ENCODE results near the gene OR10H3.
"Not testable (repeated sequence)": the region's sequence is repeated elsewhere in the genome, so short reads cannot be mapped to it uniquely, and the experiment has no call there.

The OR10H3 gene, protein sequence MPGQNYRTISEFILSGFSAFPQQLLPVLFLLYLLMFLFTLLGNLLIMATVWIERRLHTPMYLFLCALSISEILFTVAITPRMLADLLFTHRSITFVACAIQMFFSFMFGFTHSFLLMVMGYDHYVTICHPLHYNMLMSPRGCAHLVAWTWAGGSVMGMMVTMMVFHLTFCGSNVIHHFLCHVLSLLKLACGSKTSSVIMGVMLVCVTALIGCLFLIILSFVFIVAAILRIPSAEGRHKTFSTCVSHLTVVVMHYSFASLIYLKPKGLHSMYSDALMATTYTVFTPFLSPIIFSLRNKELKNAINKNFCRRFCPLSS

DNA sequence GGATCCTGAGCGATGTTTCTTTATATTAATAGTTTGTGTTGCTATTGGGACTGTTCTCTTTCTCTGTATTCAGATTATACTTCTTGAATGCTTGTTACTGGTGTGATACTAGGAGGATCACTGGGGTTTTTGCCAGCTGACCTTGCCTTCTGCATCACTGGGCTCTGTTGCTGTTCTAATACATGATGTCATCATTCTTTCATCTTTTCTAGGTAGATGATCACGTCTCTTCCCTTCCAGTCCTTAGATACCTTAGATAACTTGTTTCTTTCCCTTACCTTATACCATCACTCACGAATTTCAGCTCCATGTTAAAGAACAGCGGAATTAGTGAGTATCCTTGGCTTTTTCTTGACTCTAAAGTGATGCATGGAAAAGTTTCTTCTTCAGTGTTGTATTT is at the start of gene OR10H3:
OR10H3 (plus strand) TSS at position 264 of the 400 bp plus-strand sequence. CDS start 3,408 bp downstream, outside the sequence.
- no peak for DNase-seq

DNA sequence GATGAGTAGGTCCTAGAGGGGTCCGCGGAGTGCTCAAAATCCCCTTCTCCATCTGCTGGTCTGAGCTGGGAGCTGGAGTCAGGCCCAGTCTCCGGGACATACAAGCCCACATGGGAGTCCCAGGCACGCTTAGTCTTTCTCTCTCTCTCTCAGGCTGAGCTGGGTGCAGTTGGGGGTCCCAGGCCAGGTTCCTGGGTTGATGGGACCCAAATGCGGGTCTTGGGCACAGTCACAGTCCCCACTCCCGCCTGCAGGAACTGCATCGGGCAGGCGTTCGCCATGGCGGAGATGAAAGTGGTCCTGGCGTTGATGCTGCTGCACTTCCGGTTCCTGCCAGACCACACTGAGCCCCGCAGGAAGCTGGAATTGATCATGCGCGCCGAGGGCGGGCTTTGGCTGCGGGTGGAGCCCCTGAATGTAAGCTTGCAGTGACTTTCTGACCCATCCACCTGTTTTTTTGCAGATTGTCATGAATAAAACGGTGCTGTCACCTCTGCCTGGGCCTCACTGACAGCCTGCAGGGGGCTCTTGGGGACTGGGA is 41.1 kb upstream of the OR10H3 start:
- DNase-seq: no peak

DNA sequence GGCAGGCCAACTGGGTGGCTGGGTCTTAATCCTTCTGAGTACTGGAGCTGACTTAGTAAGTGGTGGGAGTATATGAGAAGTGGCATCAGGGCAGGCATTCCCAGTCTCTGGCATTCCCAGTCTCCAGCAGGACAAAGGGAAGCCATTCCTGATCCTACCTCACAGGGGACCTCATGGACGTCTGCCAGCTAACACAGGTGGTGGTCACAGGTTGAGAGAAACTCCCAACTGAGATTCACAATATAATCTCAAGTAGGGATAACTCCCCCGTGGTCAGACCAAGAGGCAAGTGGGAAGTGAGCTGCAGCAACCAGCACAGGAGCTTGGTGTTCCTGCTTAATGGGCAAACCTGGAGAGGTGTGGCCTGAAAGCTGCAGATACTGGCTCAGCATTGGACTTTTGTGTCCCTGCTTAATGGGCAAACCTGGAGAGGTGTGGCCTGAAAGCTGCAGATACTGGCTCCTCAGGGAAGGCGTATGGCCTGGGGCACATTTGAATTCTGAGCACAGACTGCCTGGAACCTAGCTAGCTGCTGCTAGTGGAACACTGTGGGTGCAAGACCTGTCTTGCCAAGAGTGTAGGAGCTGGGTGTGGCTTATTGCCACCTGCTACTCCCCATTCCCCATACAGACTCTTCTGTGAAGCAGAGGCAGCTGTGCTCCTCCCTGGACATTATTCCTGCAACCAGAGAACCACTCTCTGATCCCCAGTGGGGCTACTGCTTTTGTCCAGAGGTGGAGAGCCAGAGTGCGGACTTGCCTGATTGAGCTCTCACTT is 35.8 kb upstream of the OR10H3 start:
- no peak for DNase-seq

DNA sequence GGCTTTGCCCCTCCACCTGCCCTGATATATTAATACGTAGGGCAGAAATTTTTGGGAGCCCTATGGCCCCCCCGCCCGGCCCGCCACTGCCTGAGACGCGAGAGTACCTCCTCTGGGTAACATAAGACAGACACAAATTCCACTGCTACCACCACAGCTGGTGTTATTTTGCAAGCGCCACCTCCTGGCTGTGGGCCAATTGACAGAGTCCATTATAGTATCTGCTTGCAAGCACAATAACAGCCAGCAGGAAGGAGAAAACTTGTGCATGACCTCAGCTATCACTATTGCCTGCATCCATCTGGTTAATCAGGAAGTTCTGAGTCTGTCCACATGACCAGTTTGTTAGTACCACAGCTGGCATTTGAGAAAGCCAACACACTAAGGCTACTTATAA is 35.3 kb upstream of the OR10H3 start:
- DNase-seq: no peak

DNA sequence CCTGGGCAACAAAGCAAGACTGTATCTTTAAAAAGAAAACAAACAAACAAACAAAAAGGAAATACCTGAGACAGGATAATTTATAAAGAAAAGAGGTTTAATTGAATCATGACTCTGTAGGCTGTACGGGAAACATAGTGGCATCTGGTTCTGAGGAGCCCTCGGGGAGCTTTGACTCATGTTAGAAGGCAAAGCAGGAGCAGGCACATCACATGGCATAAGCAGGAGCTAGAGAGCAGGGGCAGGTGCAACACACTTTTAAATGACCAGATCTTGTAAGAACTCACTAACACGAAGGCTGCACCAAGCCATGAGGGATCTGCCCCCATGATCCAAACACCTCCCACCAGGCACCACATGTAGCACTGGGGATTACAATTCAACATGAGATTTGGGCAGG is 23.1 kb upstream of the OR10H3 start:
- no peak for DNase-seq

DNA sequence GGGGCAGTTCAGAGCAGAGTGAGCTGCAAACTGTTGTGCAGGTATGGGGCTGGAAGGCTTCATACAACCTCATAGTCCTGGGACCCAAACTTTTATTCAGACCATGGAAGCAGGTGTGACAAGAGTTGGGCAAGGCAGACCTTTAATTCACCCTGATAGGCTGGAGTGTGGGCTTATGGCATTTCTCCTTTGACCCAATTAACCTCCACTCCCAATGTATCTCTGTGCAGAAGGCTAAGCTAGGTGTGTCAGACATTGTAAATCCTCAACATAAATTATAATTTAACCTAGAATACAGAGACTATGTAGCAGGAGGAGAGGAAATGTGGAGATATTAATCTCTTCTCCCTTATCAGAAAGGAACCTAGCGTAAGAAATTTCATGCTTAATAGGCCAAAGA is 22.1 kb upstream of the OR10H3 start:
- no peak for DNase-seq

DNA sequence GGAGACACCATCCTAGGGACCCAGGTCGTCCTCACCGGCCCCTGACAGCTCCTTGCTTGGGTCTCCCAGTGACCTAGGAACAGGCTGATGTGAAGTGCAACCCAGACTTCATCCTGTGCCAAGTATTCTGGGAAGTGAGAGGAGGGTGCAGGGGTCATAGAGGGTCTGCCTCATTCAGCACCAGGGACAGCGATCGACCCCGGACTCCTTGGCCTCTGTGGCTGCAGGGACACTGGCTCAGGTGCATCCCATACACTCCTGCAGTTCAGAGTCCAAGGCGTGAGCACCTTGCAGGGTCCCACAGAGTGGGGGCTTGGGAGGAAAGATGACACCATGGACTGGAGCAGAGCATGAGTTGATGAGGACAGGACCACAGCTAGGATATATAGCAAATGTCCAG is 20.0 kb upstream of the OR10H3 start:
- DNase-seq: no peak

DNA sequence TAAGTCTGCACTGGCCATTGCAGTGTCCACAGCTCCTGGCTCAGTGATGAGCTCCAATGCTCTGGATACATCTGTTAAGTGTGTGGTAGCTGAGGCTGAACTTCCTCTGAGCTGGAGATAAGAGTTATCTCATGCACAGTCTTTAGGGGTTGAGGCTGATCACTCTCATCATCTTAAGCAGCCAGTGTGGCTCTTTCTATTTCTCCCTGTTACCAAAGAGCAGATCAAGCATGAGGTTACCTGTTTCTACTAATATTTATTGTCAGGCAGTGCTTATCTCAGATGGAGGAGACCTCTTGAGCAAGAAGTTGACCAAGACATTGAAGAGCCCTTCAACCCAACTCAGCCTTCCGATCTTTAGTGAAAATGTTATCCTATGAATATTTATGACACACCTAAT is 16.5 kb upstream of the OR10H3 start:
- DNase-seq: no peak

DNA sequence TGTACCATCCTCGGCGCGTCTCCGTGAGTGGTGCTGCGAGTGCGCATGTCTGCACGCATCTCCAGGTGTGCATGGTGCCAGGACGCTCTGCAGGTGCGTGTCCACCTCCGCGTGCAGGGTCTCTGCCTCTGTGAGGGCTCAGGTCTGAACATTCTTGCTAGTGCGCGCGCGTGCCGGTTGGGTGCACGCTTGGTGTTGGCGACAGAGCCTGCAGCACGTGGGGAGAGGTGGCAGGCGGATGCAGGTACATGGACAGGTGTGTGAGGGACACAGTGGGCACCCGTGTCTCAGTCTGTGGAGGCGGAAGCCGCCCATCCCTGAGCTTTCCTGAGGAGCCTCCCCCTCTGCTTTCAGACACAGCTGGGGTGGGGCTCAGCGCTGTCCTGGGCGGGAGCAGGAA is 14.8 kb upstream of the OR10H3 start:
- DNase-seq: no peak

DNA sequence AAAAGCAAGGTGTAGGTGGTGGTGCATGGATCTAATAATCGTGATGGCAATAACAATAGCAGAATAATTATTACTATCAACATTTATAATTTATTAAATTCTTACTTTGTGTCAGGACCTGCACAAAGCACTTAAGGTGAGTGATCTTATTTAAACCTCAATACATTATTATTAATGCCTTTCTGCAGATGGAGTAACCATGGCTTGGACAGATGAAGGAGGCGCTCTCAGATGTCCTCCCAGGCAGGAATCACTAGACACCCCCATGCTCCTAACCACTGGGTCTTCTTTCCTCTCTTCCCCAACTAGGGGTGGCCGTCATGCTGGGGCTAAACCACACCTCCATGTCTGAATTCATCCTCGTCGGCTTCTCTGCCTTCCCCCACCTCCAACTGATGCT is 10.1 kb upstream of the OR10H3 start, which contains the start of gene OR10H2:
OR10H2 (plus strand) TSS at position 301 of the 400 bp plus-strand sequence; CDS start at position 321, 20 bp downstream.
- DNase-seq: no peak

DNA sequence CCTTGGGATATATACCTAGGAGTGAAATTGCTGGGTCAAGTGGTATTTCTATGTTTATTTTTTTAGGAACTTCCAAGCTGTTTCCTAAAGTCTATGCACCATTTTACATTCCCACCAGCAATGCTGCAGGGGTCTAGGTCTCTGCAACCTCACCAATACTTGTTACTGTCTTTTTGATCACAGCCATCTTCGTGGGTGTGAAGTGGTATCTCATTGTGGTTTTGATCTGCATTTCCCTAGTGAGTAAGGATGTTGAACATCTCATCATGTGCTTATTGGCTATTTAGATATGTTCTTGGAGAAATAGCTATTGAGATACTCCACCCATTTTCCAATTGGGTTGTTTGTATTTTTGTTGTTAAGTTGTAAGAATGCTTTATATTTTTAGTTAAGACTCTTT is 7.2 kb upstream of the OR10H3 start:
- DNase-seq: no peak

DNA sequence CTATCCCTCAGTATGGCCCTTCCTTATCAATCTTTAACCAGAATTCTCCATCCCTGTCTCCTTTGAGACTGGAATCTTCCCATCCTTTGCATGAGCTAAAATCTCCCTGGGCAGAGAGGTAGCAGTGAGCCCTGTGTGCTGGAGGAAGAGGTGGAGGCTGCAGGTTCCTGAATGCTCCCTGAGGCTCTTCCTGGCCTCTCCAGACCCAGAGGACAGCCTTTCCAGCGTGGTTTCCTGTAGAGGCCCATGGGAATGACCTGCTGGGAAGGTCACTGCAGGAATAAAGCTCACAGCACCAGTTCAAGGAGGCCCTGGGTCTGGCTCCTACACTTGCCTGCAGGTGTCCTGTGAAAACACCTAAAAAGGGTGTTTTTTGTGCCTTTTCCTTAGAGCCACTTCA is 5.4 kb upstream of the OR10H3 start:
- DNase-seq: no peak

DNA sequence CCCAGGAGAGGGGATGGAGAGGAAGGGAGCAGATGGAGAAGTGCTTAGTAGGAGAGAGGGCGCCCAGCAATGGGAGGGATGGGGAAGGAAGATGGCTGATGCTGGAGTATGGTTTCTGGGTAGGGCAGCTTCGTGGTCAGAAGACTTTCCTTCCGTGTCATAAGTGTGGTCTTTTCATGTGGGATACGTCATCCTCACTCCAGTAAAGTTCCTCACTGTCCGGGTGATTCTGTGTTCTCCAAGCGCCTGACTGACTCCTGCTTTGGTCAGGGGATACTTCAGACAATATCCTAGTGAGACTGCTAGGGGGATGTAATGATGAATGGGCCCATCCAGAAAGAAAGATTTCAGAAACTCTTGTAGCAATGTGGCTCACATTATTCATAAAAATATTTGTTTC is 3.9 kb upstream of the OR10H3 start:
- no peak for DNase-seq

DNA sequence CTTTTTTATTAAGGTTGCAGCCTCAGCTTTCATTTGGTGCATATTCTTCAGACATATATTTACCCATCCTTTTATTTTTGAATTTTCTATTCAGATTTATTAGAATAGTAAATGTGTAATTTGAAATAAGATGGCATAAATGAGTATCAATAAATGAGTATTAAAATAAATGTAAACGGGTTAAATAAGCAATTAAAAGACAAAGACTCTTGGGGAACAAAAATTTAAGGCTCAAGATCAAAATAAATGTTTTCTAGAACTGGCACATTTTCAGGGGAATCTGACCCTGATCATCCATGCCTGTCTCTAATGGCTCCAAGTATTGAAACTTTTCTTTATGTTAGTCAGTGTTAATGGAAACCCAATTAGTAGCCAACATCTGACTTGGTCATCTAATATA is 3.0 kb downstream of the OR10H3 start:
- no peak for DNase-seq

DNA sequence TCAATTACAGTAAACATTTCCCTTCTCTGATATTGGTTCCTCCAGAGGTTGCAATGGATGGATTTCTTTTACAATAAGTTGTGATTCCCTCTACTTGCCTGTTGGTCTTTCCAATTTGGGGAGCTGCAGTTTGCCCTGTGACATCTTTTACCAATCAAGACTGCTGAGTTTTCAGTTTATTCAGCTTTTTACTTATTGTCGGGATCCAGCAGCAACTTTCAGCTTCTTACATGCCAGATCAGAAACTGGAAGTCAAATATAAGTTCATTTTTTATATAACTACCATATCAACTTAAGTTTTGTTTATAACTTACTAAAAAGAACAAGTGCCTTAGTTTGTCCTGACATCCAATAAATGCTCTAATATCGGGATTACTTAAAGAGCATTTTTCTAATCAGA is 10.5 kb downstream of the OR10H3 start:
- no peak for DNase-seq

DNA sequence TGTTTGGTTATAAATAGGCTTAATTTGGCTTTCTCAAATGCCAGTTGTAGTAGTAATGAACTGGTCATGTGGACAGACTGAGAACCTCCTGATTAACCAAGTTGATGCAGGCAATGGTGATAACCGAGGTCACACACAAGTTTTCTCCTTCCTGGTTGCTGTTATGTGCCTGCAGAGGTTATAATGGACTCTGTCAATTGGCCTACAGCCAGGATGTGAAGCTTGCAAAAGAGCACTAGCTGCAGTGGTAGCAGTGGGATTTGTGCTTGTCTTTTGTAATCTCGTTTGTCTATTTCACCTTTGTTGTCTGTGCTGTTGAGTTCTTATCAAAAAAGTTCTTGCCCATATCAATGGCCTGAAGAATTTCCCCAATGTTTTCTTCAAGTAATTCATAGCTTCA is 20.6 kb downstream of the OR10H3 start:
- no peak for DNase-seq

DNA sequence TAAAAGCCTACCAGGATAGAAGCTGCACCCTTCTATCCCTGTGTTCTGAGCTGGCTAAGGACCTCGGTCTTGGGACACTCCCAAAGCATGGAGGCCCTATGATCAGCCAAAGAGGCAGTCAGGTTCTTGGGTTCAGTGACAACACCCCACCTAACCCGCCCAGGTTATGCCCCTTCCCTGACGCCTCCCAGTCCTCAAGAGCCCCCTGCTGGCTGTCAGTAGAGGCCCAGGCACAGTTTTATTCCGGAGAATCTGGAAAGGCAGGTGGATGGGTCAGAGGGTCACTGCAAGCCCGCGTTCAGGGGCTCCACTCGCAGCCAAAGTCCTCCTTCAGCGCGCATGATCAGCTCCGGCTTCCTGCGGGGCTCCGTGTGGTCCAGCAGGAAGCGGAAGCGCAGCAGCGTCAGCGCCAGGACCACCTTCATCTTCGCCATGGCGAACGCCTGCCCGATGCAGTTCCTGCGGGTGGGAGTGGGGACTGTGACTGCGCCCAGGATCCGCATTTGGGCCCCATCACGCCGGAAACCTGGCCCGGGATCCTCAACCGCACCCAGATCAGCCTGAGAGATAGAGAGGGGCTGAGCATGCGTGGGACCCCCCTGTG is 22.3 kb downstream of the OR10H3 start:
- DNase-seq: no peak

DNA sequence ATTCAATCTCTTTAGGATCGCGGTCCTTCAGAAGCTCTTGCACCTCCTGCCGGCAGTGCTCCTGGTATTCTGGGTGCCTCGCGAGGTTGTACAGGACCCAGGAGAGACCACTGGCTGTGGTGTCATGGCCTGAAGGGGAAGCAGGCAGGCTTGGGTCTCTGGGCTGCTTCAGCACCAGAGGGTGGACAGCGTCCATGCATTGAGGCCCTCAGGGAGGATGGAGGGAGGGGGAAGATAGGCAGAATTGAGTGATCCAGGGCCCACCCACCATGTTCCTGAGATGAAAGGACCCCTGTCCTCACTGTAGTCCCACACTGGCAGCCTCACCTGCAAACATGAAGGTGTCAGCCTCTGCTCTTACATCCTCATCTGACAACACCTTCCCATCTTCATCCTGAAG is 31.8 kb downstream of the OR10H3 start:
- DNase-seq: no peak

DNA sequence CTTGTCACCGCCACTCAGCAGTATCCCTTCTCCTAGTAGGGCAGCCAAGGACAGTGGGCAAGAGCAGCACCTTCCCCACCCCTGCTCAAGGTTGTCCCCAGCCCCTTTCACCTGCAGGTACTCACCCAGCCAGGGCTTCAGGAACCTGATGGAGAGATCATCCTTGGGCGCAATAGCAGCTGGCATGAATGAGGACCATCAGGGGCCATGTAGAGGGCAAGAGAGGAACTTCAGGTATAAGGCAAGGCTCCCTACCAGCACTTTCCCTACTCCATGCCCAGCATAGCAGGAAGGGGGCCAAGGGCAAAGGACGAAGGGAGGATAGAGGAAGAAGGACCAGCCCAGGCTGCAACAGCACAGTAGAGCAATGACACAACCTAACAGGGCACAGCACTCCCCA is 36.4 kb downstream of the OR10H3 start:
- not testable (repeated sequence) for DNase-seq

DNA sequence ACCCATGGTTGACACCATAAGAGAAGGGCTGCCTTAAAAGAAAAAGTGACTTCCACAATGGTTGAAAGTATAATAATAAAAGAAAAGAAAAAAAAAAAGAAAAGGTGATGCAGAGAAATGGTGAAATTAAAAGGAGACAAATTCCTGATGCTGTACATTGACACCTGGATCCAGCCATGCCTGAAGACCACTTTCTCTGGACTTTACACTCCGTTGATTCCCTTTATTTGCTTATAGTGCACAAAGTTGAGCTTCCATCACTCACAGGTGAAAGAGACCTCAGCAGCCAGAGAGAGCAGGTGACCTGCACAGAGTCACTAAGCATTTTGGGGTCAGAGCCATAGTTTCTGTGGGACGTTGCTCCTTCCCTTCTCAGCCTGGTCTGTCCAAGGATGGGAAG is 37.5 kb downstream of the OR10H3 start:
- DNase-seq: no peak

DNA sequence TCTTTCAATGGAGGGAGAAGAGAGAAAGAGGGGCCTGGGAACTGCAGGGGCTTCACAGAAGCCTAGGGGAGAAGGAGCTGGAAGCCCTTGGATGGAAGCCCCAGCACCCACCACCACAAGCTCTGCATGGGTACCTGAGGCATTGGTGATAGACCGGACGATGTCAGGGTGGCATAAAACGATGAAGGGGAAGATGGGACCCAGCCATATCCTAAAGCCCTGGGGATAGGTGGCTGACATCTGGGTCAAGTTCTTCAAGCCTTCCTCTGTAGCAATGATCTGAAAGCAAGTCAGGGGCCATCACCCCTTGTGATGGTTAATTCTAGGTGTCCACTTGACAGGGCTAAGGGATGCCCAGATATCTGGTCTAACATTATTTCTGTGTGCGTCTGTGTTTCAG is 38.5 kb downstream of the OR10H3 start:
- no peak for DNase-seq

DNA sequence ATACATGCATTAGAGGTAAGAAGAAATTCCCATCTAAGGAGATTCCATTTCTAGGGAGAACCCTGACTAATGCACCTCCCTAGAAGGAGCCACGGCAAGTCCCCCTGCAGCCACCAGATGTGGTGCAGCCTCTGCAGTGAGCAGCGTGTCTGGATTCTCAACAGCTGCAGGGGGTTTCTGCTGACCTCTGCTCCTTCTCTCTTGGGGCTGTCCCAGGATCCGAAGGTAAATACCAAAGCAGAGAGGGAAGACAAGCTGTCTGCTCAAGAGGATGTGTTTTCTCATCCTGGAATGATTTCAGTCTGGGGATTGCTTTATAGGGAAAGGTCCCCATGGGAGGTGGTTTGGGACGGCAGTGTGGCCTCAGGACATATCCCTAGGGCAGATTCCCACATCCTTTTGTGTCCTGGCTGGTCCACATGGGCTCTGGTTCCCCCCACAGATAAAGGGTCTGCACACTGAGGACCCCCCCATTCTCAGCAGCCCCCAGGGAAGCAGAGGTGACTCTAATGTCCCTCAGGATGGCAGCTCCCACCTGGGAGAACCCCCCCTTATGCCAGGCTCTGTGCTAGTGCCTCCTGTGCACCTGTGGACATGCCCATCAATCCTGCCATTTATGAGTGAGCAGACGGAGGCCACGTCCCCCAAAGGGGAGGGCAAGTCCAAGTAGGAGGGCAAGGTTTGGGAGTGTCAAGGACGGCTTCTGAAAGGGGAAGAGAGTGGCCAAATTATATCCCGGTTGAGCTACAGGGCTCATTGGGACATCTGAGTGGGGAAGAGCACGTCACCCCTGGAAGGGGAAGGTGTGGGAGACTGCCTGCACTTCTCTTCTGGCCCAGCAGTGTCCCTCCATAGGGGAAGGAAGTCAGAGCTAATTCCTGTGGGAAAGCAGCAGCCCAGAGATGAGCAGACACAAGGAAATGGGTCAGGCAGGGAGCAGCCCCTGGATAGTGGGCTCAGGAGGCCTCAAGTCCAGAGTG is 39.5 kb downstream of the OR10H3 start:
- no peak for DNase-seq

Data from NCI-H1048 (cell line).